ENCODE measurements around the gene TSPAN9. TPM values are rescaled to one million over a fixed set of nuclear protein-coding genes. Genes with fewer than 3 reads are reported as not detected.

TSPAN9 gene
- total and polyA plus RNA-seq, 3 donors from 2014 or later, result 14.2 to 23.5 (median 19.8) TPM

GRCh38 chr12:3203713-3204112 lies 126.5 kb downstream of the TSPAN9 start:
- intact Hi-C loops (cut with DNase I; ENCODE audit: low total_unique reads), result no loop called here
- WGBS, 2 donors, result 69 to 85% methylated on average over 2 of the region's 2 CpGs

GRCh38 chr12:3204143-3204542 lies 127.0 kb downstream of the TSPAN9 start:
- TF ChIP-seq CTCF (IDR thresholded peaks at IDR 0.05) (no peak), POLR2A (IDR thresholded peaks at IDR 0.05) (no peak)
- WGBS, 2 donors, result 86 to 95% methylated on average over 10 of the region's 10 CpGs
- no peaks in the 10 kb centered on the region for H3K36me3 ChIP-seq (ENCODE audit: low read depth, missing control alignments)
- no peak for DNase-seq
- H3K4me1 ChIP-seq, result peaks cover 19% of the 10 kb centered on the region
- H3K27me3 ChIP-seq, result no peaks in the 10 kb centered on the region
- intact Hi-C loops (cut with DNase I; ENCODE audit: low total_unique reads), result no loop called here
- no peak overlapping the region for H3K4me3 ChIP-seq
- no peak overlapping the region for H3K27ac ChIP-seq
- no peaks in the 10 kb centered on the region for H3K9me3 ChIP-seq

More at GRCh38 chr12:3203713-3204112, 126.5 kb downstream of the TSPAN9 start:
- Histone ChIP-seq H3K27ac (no peak overlapping the region), H3K4me1 (peaks cover 19% of the 10 kb centered on the region), H3K36me3 (ENCODE audit: low read depth, missing control alignments) (no peaks in the 10 kb centered on the region), H3K4me3 (no peak overlapping the region), H3K27me3 (no peaks in the 10 kb centered on the region), H3K9me3 (no peaks in the 10 kb centered on the region)
- TF ChIP-seq CTCF (IDR thresholded peaks at IDR 0.05) (no peak), POLR2A (IDR thresholded peaks at IDR 0.05) (no peak)
- DNase-seq, result no peak

DNA sequence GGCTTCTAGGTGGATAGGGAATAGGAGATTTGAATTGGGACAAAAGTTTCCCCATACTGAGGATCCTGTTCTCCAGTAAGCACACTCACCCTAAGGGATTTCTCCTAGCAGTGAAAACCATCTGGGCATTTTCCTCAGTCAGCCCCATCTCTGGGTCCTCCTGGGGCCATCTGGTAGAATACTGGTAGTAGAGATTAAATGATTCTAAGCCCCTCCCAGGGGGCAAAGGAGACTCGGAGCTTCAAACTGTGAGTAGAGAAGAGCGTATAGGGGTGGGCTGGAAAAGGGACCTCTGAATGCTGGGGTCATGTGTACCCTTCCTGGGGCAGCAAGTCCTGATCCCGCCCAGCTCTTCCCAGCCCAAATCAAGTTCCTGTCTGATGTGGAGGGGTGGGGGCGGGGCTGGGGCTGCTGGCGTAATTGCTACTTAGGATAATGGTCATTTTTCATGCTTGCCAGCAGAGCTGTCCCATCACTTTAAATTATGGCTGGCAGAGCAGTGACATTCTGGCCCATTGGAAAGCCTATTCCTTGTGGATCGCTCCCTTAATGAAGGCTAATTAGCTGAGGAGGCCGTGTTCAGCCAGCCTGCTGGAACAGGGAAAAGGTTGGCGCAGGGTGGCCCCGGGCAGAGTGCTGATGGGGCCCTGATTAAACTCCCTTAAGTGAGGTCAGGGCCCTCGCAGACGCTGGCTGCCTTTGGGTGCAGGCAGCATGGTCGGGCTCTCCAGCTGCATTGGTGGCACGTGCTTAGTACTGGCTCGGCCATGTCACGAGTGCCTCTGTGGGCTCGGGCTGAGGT lies 127.8 kb downstream of the TSPAN9 start:
- DNase-seq, result no peak
- H3K27me3 ChIP-seq, result no peaks in the 10 kb centered on the region
- WGBS, 2 donors, result 89 to 91% methylated on average over 12 to 16 of the region's 16 CpGs
- H3K4me3 ChIP-seq, result no peak overlapping the region
- no peak overlapping the region for H3K27ac ChIP-seq
- peaks cover 19% of the 10 kb centered on the region for H3K4me1 ChIP-seq
- TF ChIP-seq CTCF (IDR thresholded peaks at IDR 0.05) (no peak), POLR2A (IDR thresholded peaks at IDR 0.05) (no peak)
- H3K36me3 ChIP-seq (ENCODE audit: low read depth, missing control alignments), result no peaks in the 10 kb centered on the region
- intact Hi-C loops (cut with DNase I; ENCODE audit: low total_unique reads), result no loop called here
- no peaks in the 10 kb centered on the region for H3K9me3 ChIP-seq

- H3K27ac ChIP-seq, result no peak overlapping the region
- H3K36me3 ChIP-seq (ENCODE audit: low read depth, missing control alignments), result no peaks in the 10 kb centered on the region
- no peaks in the 10 kb centered on the region for H3K27me3 ChIP-seq
- DNase-seq, result no peak
- peaks cover 17% of the 10 kb centered on the region for H3K4me1 ChIP-seq
- no peak for TF ChIP-seq POLR2A (IDR thresholded peaks at IDR 0.05)
- intact Hi-C loops (cut with DNase I; ENCODE audit: low total_unique reads), result no loop called here
- no peak overlapping the region for H3K4me3 ChIP-seq
- WGBS, 2 donors, result 77 to 88% methylated on average over 13 of the region's 13 CpGs
- H3K9me3 ChIP-seq, result no peaks in the 10 kb centered on the region
Observed at GRCh38 chr12:3205742-3206519, 128.8 kb downstream of the TSPAN9 start.

- Histone ChIP-seq H3K27ac (no peak overlapping the region), H3K4me1 (peaks cover 10% of the 10 kb centered on the region), H3K4me3 (no peak overlapping the region), H3K27me3 (no peaks in the 10 kb centered on the region), H3K9me3 (no peaks in the 10 kb centered on the region), H3K36me3 (ENCODE audit: low read depth, missing control alignments) (no peaks in the 10 kb centered on the region)
- intact Hi-C loops (cut with DNase I; ENCODE audit: low total_unique reads), result no loop called here
- 87 to 94% methylated on average over 5 of the region's 5 CpGs for WGBS, 2 donors
- no peak for DNase-seq
- no peak for TF ChIP-seq POLR2A (IDR thresholded peaks at IDR 0.05)
- no peak for TF ChIP-seq CTCF (IDR thresholded peaks at IDR 0.05)
Observed at GRCh38 chr12:3206536-3207072, 129.4 kb downstream of the TSPAN9 start.

Measured in testis (tissue), 3 donors.